CD4-positive, alpha-beta T cell treated with Interleukin-1 beta for 1 hour (primary cell): Measurements from ENCODE around the gene KRTAP10-12.

Experiments
- DNase-seq, 2 donors: peaks; one replicate each; pipeline ENCODE4 v3.0.0-alpha.2; 2020 to 2022

Gene KRTAP10-12

GRCh38 chr21:44734841-44735240, 37.9 kb downstream of the KRTAP10-12 start:
- no peak for DNase-seq

DNA sequence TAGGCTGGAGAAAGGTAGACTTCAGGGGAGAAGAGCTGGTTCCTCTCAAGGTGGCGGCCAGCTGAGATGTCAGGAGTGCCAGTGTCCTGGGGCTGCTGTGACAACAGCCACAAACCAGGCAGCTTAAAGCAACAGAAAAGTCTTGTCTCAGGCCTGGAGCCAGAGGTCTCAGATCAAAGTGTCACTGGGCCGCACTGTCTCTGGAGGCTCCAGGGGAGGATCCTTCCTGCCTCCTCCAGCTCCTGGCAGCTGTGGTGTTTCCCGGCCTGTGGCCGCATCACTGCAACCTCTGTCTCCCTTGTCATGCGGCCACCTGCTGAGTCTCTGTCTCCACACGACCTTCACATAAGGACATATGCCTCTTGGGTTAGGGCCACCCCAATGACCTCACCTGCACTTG, 38.8 kb downstream of the KRTAP10-12 start:
- no peak for DNase-seq

GRCh38 chr21:44736291-44737004, 39.5 kb downstream of the KRTAP10-12 start:
- no peak for DNase-seq

DNA sequence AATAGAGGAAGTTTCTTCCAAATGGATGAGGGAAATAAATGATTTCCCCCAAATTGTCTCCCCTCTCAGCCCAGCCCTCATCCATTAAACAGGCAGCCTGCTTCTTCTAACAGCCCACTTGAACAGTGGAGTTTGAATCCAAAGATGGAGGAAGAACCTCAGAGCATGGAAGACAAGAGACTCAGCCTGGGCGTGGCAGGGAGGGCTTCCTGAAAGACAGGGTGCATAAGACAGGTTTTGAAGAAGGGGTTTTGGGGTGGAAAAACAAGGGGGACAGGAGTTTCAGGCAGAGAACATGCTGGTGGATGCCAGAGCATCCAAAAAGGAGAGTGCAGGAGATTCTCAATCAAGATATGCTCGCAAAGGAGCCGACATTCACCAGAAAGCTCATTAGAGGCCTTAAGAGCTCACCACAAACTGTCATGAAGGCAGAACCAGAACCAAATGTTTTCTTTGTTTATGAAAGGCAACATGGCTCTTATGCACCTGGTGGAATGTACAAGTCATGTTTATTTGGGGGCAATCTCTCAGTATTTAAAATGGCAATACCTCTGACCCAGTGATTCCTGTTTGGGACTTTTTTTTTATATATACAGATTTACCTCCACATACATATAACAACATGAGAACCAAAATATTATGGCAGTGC, 40.9 kb downstream of the KRTAP10-12 start:
- DNase-seq: no peak

GRCh38 chr21:44738621-44739020, 41.6 kb downstream of the KRTAP10-12 start:
- no peak for DNase-seq

DNA sequence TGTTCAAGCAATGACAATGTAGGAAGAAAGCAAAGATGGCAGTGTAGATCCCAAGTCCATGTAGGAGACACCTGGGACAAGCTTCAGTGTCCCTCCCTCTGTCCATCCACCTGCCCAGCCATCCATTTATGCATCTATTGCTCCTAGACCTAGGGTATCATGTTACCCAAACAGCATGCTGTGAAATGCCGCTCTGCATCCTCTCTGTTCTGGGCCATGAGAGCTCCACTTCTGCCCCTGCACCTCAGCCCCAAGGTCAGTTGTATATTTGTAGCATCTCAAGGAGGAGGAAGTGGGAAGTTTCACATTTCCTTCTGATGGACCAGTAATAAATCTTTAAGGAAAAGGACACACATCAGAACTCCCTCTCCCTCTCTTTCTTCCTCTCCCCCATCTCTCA, 42.3 kb downstream of the KRTAP10-12 start:
- DNase-seq: no peak

DNA sequence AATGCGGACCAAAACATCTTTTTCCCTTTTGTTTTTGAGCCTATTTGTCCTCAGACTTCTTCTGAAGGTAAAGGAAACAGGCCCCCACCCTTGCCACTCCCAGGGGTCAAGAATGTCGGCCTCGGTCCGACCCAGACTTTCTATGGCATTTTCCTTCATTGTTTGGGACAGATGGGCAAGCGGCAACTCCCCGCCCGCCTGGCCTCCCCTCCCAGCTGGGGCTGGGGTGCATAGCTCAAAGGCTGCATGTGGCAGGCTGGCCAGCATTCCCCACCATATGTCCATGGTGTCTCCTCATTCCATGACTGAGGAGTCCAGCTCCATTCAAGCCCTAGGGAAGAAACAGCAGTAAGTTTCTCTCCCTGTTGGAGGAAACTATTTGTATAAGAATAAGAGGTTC, 43.8 kb downstream of the KRTAP10-12 start:
- DNase-seq: no peak

DNA sequence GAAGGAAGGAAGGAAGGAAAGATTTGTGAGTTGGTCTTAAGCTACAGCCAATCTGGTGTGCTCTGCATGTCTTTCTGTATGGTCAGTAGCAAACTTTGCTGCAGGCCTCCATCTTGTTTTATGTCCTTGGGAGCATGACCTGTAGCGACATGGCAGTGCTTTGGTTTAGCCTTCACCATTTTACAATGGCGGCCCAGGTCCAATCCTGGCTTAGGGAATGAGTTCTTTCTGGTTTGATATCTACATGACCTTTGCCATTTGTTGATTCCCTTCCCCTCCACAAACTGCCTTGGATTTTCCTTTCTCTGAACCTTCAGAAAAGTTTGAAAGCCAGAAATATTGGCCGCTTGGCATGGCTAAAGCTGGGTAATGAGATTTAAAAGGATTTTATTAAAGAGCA, 44.9 kb downstream of the KRTAP10-12 start:
- no peak for DNase-seq

- peak in 1 of 2 donors; percentile 57 for DNase-seq
These were observed 45.6 kb downstream of the KRTAP10-12 start for GRCh38 chr21:44742418-44743153.
